ENCODE data around the gene SFMBT2.

DNA sequence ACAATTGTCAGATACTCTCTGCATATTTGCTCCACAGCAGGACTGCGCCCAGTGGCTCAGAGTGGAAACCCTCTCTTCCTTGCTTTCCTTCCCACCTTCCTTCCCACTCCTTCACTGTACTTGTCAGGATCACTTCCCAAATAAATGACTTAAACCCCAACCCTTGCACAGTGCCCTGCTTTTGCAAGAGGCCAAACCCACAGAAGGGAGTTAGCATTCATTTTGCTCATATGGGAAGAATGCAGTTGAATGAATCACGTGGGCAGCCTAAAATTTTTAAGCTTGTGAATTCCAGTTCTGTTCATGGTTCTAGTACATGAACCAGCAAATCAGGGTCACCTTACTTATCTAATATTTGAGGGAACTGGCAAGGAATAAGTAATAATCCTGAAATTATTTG is 47.7 kb upstream of the SFMBT2 start:
- no peak for TF ChIP-seq CTCF (IDR thresholded peaks at IDR 0.05 in 8 of 11, conservative IDR thresholded peaks at IDR 0.05 in 3 of 11)
- no peak for TF ChIP-seq POLR2A (IDR thresholded peaks at IDR 0.05)
- TF ChIP-seq POLR2AphosphoS5 (IDR thresholded peaks at IDR 0.05): no peak

Data from spleen (tissue), 7 donors.